Activated CD8-positive, alpha-beta memory T cell treated with anti-CD3 and anti-CD28 coated beads for 24 hours (primary cell): ENCODE measurements around the gene MAST2.
"Not testable (repeated sequence)": the region's sequence is repeated elsewhere in the genome, so short reads cannot be mapped to it uniquely, and the experiment has no call there.

Experiments
- DNase-seq: peaks from one replicate; pipeline ENCODE4 v3.0.0-alpha.2; 2020

MAST2 gene

DNA sequence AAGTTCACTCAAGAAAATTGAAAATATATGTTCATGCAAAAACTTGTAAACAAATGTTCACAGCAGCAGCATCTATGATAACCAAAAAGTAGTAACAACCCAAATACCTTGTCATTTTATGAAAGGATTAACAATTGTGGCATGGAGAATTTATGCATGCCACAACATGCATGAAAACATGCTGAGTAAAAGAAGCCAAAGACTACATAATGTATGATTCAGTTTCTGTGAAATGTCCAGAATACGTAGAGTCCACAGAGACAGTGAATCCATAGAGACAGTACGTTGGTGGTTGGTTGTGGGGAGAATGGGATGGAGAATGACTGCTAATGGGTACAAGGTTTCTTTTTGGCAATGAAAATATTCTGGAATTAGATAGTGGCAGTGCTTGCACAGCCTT, 148.7 kb downstream of the MAST2 start:
- DNase-seq: no peak

DNA sequence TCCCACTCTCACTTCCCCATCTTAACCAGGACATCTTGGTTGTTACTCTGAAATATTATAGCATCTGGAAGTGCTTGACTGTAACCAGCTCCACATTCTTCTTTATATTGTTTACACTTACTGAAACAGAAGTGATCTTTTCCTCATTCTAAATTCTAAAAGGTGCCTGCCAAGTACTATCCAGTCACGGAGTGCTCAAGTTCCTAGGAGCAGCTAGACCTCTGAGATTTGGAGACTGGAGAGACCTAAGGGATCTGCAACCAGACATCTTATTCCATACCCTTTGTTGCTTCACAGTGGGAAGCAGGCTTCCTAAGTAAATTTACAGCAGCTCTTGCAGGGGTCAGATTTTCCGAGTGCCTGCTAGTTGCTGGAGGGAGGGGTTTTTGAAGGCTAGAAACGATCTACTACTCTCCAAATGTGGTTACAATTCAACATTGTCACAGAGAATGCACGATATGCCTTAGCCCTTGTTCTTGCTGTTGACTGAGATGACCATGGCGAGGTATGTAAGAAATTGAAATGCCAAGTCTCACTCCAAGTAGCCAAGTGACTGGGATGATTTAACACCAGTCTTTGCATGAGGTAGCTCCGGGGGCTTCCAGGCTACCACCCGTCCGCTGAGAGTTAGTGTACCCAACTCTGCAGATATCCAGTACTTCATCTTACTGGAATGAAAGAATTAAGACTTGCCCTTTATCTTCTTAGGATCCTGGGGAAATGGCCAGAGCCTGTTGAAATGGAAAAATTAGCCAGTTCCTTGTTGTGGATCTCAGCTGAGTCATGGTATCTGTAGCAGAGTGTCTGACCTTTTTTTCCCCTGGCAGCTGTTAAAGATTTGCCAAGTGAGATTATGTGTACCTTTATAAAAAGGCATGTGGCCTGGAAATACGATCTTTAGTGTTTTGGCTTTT, 150.8 kb downstream of the MAST2 start:
- DNase-seq: no peak

DNA sequence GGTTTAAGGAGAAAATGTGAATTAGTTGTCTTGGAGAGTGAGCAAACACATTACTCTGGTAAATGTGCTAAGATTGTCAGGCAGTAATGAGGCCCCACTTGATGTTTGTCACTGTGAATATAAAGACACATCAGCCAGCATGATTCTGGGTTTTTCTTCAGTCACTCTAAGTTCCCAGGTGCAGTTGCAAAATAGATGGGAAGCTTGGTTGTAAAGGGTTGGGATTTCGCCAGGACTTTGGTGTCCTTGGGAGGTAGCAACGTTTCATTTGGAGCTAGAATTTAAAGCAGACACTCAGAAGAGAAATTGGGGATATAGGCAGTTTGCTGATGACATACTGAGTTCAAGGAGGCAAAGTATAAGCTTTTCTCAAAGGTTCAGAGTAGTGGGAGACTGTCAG, 154.3 kb downstream of the MAST2 start:
- no peak for DNase-seq

DNA sequence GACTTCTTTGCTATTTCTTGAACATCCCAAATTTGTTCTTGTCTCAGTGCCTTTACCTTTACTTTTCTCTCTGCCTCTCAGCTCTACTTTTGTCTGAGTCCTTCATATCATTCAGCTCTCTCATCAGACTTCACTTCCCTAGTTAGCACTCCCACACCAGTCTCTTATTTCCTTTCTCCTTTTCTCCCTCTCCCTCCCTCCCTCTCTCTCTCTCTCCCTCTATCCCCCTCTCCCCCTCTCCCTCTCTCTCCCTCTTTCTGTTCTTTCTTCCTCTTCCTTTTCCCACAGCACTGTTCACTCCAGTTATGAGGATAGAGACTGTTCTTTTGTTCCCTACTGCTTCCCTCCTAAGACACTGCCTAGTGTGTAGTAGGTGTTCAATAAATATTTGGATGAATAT, 154.9 kb downstream of the MAST2 start:
- DNase-seq: no peak

DNA sequence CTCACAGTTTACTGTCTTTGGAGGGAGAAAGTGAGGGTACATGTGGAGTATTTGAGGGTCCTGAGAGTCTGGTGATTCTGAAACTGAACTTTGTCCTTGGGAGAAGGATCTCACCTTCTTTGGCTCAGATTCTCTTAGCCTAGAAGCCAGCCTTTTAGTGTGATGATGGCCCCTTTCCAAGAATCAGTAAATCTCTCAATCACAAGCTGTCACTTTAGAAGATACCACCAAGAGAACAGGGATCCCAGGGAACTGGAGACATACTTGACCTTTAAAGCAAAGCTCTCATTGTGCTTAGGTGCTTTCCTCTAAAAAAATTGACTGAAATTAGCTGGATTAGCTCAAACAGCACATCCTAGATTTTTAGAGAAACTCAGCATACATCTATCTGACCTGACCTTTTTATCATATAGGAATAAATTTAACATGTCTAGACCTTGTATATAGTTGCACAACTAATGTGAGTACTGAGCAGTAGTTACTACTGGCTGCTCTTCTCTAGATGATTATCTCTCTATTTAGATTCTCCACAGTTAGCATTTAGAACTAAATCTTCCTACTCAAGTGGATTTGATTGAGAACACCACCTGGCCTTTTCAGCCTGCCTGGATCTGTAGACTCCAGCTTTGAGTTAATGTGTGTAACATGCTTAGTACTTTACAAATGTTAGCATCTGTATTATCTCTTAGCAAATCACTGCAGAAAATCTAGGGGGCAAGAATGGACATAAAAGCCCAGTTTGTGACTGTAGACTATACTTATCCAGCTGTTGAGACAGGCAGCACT, 157.7 kb downstream of the MAST2 start:
- no peak for DNase-seq

DNA sequence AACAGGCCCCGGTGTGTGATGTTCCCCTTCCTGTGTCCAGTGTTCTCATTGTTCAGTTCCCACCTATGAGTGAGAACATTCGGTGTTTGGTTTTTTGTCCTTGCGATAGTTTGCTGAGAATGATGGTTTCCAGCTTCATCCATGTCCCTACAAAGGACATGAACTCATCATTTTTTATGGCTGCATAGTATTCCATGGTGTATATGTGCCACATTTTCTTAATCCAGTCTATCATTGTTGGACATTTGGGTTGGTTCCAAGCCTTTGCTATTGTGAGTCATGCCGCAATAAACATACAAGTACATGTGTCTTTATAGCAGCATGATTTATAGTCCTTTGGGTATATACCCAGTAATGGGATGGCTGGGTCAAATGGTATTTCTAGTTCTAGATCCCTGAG, 158.5 kb downstream of the MAST2 start:
- not testable (repeated sequence) for DNase-seq

DNA sequence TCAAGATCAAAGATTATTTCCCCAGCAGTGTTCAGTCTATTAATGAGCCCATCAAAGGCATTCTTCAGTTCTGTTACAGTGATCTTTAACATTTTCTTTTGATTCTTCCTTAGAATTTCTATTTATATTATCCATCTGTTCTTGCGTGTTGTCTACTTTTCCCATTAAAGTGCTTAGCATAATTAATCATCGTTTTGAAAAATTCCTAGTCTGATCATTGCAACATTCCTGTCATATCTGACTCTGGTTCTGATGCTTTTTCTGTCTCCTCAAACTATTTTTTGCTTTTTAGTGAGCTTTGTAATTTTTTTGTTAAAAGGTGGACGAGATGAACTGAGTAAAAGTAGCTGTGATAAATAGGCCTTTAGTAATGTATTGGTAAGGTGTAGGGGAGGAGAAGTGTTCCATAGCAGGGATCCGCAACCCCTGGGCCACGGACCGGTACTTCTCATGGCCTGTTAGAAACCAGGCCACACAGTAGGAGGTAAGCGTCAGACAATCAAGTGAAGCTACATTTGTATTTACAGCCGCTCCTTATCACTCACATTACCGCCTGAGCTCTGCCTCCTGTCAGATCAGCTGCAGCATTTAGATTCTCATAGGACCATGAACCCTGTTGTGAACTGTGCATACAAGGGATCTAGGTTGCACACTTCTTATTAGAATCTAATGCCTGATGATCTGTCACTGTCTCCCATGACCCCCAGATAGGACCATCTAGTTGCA, 165.7 kb downstream of the MAST2 start:
- DNase-seq: no peak

DNA sequence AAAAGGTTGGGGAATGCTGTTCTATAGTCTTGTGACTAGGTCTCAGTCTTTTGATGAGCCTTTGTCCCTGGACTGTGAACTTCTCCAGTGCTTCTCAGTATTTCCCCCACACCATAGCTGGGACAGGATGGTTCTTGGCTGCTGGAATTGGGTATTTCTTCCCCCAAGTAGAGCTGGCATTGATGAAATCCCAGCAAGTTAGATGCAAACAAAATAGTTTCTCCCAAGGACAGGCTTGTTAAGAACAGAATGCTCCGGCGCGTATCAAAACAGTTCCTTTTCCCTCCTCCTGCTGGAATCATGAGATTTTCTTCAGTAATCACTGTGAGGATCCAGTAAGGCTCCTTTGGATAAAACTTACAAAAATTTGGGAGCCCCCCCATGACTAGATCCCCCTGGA, 166.5 kb downstream of the MAST2 start:
- DNase-seq: no peak

DNA sequence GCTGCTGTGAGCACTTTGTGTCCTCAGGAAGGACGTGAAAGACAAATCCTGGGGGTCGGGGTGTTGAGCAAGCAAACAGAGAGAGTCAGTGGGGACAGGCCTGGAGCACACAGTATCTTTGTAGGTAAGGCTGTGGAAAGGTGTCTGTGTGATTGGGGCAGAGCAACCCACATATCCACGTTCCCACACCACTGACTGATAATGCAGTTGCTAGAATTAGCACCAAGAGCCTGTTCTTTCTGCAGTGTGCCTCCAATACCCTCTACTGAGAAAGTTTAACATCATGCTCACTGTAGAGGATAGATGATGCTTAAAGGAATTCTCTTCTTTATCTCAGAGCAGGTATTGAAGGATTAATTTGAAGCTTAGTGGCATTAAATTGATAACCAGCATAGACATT, 167.9 kb downstream of the MAST2 start:
- no peak for DNase-seq

DNA sequence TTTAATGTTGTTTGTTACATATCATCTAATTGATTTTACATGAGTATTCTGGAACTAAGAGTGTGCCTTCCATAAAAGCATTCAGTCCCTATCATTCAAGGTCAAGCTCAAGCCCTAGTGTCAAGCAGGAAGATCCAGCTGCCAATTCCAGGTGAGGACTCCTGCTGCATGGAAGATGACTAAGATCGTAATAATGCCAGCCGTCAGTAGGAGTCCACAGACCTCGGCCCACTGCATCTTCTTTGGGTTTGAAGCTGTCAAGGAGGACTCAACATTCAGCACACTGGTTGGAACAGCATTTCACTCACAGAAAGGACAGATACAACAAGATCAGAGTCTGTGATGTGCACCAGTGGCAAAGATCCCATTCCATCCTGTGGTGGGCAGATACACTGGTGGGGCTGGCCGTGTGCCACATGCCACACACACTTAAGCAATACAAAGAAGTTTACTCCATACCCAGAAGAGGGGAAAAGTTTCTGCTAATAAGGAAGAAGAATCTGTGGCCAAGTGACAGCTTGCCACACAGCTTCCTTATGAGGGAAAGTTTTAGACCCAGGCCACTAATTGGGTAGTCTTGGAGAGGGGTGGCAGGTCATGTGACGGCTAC, 168.6 kb downstream of the MAST2 start:
- no peak for DNase-seq

DNA sequence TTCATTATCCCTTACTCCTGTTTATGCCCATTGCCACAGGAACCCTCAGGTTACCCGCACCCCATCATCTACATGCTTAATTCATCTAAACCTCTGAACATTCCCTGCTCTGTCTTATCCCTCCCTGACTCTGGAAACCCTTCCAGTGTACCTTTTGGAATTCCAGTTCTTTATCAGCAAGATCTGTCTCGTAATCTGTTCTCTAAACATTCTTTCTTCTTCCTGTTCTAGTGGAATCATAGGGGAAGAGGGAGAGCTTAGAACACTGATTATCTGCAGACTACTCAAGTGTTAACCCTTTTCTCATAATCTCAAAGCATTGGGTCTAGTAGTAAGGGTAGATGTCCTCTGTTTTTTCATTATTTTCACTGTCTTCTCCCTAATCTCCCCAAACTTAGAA, 169.2 kb downstream of the MAST2 start:
- no peak for DNase-seq

DNA sequence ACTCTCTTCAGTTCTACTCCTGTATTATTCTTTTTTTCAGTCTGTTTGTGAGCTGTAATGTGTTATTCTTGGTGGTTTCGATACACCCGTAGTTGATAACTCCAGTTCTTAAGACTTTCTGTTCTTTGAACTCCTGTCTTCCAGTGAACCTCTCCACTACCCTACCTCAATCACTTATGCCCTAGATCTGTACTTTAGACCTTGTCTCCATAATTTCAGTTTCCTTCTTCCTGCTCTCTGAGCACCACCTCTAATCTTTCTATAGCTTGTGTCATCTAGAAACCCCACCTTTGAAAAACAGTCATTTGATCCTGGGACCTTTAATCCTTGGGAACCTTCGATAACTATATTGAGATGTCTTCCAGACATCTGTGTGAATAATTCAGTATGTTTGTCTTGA, 169.7 kb downstream of the MAST2 start:
- no peak for DNase-seq

DNA sequence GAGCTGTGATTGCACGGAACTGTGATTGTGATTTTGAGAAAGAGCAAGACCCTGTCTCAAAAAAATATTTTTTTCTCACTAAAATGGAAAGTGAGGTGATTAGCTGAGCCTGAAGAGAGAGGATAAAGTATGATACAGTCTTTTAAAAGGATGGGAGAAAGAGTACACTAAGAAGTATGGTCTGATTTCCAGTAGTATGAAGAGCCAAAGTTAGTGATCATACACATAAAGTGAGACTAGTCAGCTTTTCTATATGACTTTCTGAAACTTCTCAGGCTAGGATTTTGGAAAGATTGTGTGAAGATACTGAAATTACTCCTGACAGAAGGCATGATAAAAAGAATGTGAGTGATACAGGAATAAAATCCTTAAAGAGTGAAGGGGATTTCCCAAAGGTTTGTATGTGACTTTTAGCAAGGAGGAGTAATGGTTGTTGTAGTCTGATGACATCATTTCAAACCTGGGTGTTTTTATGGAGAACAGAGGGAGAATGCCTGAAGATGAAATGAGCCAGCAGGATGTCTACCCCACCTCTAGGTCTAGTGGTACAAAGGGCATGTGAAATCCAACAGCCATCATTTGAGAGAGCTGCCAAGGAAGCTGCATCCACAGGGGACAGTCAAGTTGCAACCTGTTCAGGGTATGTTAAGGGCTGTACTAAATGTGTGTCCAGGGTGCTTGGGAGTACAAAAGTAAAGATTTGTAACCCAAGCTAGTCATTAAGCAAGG, 171.3 kb downstream of the MAST2 start:
- no peak for DNase-seq

DNA sequence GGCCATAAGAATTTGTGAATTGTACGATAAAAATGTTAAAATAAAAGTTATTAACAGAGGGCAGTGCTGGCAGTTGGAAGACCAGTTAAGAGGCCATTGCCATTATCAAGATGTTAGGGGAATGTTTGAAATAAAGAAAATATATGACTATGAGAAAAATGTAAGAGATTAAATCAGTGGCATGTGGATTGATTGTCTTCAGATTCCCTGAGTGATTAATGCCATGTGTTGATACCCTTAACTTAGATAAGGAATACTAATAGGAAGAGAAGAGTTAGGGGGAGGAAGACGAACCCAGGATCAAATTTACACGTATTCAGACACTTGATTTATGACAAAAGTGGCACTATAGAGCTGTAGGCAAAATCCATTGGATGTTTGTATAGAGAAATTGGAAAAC, 173.2 kb downstream of the MAST2 start:
- no peak for DNase-seq

DNA sequence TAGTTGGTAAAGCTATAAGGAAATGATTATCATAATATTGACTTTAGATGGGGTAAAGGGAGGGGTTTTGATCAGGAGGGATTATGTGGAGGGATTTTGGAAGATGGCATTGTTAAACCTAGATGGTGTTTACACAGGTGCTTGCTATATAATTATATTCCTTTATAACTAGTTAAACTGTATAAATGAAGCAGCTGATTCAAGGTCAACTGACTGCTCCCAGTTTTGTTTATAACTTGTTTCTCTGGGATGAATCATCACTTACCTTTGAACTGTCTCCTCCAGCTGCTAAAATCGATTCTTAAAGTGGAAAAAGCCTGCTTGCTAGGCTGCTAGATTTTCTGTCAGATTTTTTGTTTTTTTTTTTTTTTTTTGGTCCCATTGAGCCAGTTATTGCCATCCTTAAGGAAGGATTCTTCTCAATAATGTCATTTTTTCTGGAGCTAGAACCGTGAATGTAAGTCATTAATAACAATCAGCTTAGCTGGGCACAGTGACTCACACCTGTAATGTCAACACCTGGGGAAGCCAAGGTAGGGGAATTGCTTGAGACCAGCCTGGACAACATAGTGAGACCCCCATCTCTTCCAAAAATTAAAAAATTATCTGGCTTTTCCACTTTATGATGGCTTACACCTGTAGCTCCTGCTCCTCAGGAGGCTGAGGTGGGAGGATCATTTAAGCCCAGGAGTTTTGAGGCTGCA, 175.8 kb downstream of the MAST2 start:
- DNase-seq: no peak

DNA sequence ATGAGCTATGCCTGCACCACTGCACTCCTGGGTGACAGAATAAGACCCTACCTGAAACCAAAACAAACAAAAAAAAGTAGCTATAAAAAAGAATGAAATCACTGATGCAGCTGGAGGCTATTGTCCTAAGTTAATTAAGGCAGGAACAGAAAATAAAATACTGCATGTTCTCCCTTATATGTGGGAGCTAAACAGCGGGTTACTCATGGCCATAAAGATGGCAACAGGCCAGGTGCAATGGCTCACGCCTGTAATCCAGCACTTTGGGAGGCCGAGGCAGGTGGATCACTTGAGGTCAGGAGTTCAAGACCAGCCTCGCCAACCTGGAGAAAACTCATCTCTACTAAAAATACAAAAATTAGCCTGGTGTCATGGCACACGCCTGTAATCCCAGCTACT, 176.4 kb downstream of the MAST2 start:
- no peak for DNase-seq

DNA sequence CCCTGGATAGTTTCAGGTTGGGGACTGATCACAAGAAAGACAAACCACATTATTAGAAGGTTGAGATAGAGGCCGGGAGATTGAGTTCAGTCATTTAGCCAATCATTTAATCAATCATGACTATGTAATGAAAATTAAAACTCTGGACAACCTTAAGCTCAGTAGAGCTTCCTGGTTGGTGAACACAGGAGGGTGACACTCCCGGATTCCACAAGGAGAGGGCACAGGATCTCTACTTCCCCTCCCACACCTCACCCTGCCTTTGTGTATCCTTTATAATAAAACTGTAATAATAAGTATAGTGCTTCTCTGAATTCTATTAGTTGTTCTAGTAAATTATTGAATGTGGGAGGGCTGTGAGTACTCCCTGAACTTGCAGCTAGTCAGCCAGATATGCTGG, 178.9 kb downstream of the MAST2 start:
- no peak for DNase-seq

DNA sequence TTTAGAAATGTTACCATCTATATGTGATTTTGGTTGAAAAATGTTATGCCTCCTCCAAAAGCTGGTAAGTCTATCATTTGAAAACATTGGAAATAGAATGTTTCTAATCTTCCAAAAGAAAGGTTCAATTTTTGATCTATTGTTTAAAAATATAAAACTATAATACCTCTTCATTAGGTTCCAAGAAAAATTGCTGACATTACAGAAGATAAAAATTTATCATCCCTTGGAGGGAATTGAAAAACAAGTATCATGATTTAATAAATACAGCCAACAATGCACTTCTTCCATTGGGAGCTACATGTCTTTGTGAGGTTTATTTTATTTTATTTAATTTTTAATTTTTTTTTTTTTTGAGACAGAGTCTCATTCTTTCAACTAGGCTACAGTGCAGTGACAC, 180.6 kb downstream of the MAST2 start:
- no peak for DNase-seq

DNA sequence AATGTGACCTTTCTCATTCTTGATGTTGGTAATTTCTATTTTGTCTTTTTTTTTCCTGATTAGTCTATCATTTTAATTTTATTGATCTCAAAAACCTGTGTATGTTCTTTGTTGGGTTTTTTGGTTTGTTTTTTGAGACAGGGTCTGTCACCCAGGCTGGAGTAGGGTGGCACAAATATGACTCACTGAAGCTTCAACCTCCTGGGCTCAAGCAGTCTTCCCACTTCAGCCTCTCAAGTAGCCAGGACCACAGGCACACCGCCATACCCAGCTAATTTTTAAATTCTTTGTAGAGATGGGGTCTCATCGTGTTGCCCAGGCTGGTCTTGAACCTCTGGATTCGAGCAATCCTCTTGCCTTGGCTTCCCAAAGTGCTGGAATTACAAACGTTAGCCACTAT, 183.8 kb downstream of the MAST2 start:
- DNase-seq: no peak

DNA sequence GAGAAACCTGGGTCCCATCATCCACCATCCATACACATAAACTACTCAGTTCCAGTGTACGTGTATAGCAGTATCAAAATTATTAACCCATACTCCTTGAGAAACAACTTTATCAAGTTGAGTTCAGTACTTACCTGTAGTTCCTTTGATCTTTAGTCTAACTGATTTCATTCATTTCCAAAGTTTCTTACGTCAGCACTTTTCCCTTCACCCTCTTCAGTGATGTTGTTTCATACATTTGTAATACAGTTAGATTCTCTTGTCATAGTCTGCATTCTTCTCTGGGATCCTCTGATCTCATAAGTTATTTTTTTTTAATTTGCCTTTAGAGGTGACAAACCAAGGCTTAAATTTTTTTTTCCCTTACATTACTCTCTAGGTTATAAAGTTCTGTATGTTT, 185.8 kb downstream of the MAST2 start:
- DNase-seq: no peak

DNA sequence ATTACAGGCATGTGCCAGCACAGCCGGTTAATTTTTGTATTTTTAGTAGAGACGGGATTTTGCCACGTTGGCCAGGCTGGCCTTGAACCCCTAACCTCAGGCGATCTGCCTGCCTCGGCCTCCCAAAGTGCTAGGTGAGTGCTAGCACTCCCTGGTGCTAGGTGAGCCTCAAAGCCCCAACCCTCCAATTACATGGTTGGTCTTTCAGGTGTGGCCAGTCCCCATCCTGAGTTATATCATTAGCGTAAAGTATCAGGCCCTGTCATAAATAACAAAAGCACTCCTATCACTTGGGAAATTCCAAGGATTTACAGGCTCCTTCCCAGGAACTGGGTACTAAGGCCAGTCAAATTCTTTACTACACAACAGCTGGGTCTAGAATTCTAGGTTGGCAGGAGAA, 191.0 kb downstream of the MAST2 start:
- no peak for DNase-seq

DNA sequence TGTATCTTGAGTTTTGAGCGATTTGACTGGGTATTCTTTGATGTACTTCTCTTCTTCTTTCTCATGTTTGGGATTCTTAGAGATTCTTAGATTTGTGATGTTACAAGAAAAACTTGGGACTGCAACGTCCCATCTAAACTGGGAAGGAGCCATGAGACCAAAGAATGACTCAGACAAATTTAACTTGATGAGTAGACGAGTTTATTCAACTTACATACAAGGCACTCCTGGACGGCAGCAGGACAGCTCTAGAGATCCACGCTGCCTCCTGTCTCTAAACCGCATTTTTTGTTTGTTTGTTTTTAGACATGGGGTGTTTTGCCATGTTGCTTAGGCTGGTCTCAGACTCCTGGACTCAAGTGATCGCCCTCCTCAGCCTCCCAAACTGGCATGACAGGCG, 191.9 kb downstream of the MAST2 start:
- no peak for DNase-seq
